Endothelial cell of umbilical vein (primary cell): ENCODE results near the gene DERL3. TPM values are rescaled to one million over a fixed set of nuclear protein-coding genes. Genes with fewer than 3 reads are reported as not detected.

Experiments used
- BruUV-seq: library from RNA; stranded (reverse); fragments of 400-500 nt; replicated peaks from 2 replicates; lab custom pipeline; 2021; lab: Mats Ljungman, UMichigan
- CTCF ChIA-PET: fragments of 300-600, 350-600 bp; sonication (Branson Sonifier 250); formaldehyde crosslinking; loops from one replicate; lab custom pipeline; 2021; ENCODE audit warnings: antibody characterized with exemption, inconsistent platforms; lab: Charles Lee
- POLR2A ChIA-PET: fragments of 300-600, 350-600 bp; sonication (Branson Sonifier 250); formaldehyde crosslinking; loops from one replicate; lab custom pipeline; 2021; ENCODE audit warnings: antibody characterized with exemption, inconsistent platforms; lab: Charles Lee
- DNase-seq: peaks from one replicate; pipeline ENCODE4 v3.0.0-alpha.2; 2011; ENCODE audit warnings: low read depth, low spot score
- FAIRE-seq: peaks from 2 replicates; lab custom pipeline; 2011; peaks lifted over from hg19 to GRCh38; lab: Jason Lieb, UNC
- H2AFZ ChIP-seq: 2 replicates; pipeline ENCODE4 v1.6.0; 2012; ENCODE audit warnings: low read depth, low read length, control low read depth, inconsistent platforms
- H3K27ac ChIP-seq: 2 replicates; pipeline ENCODE4 v1.5.1; 2011; ENCODE audit warnings: low read depth, mild to moderate bottlenecking, control low read depth, low read length, moderate library complexity; ENCODE audit not compliant: insufficient read depth
- H3K27me3 ChIP-seq, 2 experiments: 2 replicates each; pipeline versions ENCODE4 v1.6.0 to v1.6.1; 2011; ENCODE audit warnings: low read length in 2 of 2, mixed read lengths in 1 of 2; ENCODE audit not compliant: control insufficient read depth in 2 of 2, insufficient read depth in 2 of 2
- H3K36me3 ChIP-seq, 2 experiments: 2 replicates in 1 of 2; 3 replicates in 1 of 2; pipeline ENCODE4 v1.5.1; 2011; ENCODE audit warnings: low read length in 2 of 2, mild to moderate bottlenecking in 1 of 2, moderate library complexity in 1 of 2; ENCODE audit not compliant: control insufficient read depth in 2 of 2, insufficient read depth in 2 of 2; ENCODE audit errors: extremely low read depth in 1 of 2
- H3K4me1 ChIP-seq: 3 replicates; pipeline ENCODE4 v1.5.1; 2011; ENCODE audit warnings: mild to moderate bottlenecking, low read length; ENCODE audit not compliant: control insufficient read depth, insufficient read depth; ENCODE audit errors: extremely low read depth
- H3K4me2 ChIP-seq: 2 replicates; pipeline ENCODE4 v1.6.1; 2011; ENCODE audit warnings: low read length, control low read depth, mixed read lengths; ENCODE audit not compliant: insufficient read depth
- H3K4me3 ChIP-seq, 3 experiments: fragments of 200-600 bp in 1 of 3; sonication (generic), shearing (Covaris generic) in 1 of 3; replicated peaks in 1 of 3; 2 replicates each; pipeline ENCODE4 v1.5.1; 2011 to 2016; ENCODE audit warnings: control low read depth in 3 of 3, low read length in 3 of 3, mild to moderate bottlenecking in 2 of 3, inconsistent platforms in 1 of 3, low read depth in 1 of 3, moderate library complexity in 1 of 3; ENCODE audit not compliant: insufficient read depth in 1 of 3
- H3K79me2 ChIP-seq: 2 replicates; pipeline ENCODE4 v1.6.0; 2012; ENCODE audit warnings: low read length, inconsistent platforms; ENCODE audit not compliant: control insufficient read depth, insufficient read depth
- H3K9ac ChIP-seq: replicated peaks from 2 replicates; pipeline ENCODE3; 2011; ENCODE audit warnings: low read length, control low read depth; ENCODE audit not compliant: insufficient read depth; ENCODE audit errors: extremely low read depth
- H3K9me1 ChIP-seq: replicated peaks from 3 replicates; pipeline ENCODE4 v1.6.0; 2011; ENCODE audit warnings: mild to moderate bottlenecking, low read length; ENCODE audit not compliant: control insufficient read depth, insufficient read depth; ENCODE audit errors: extremely low read depth
- H3K9me3 ChIP-seq: replicated peaks from 2 replicates; pipeline ENCODE4 v1.5.1; 2012; ENCODE audit warnings: low read length, inconsistent platforms; ENCODE audit not compliant: control insufficient read depth, insufficient read depth
- H4K20me1 ChIP-seq: replicated peaks from 2 replicates; pipeline ENCODE3; 2011; ENCODE audit warnings: mild to moderate bottlenecking, low read length; ENCODE audit not compliant: control insufficient read depth, insufficient read depth; ENCODE audit errors: extremely low read depth
- CTCF ChIP-seq, 2 donors: IDR thresholded peaks; 1 replicate in 1 of 2; 2 replicates in 1 of 2; pipeline ENCODE4 v1.5.1; 2011; ENCODE audit warnings: low read length in 2 of 2, mild to moderate bottlenecking in 2 of 2, moderate library complexity in 2 of 2, control low read depth in 1 of 2, inconsistent platforms in 1 of 2, low read depth in 1 of 2; ENCODE audit not compliant: insufficient read depth in 1 of 2; ENCODE audit errors: extremely low read depth in 1 of 2
- FOS ChIP-seq: IDR thresholded peaks from 2 replicates; pipeline ENCODE4 v1.6.1; 2011; ENCODE audit warnings: mild to moderate bottlenecking, low read length, moderate library complexity, borderline replicate concordance; ENCODE audit not compliant: insufficient read depth
- JUN ChIP-seq: IDR thresholded peaks from 2 replicates; pipeline ENCODE4 v1.6.1; 2011; ENCODE audit warnings: borderline replicate concordance, low read depth; ENCODE audit not compliant: insufficient read length, insufficient read depth
- MAX ChIP-seq: IDR thresholded peaks from 2 replicates; pipeline ENCODE4 v1.6.1; 2011; ENCODE audit not compliant: insufficient read depth, insufficient read length
- MYC ChIP-seq: IDR thresholded peaks from one replicate; pipeline ENCODE4 v1.6.1; 2011; ENCODE audit warnings: mild to moderate bottlenecking, low read depth, low read length
- POLR2A ChIP-seq: IDR thresholded peaks from 2 replicates; pipeline ENCODE4 v1.6.1; 2012; ENCODE audit warnings: low read depth, mild to moderate bottlenecking, control low read depth, low read length
- POLR2AphosphoS5 ChIP-seq: IDR thresholded peaks from 2 replicates; pipeline ENCODE4 v1.6.1; 2012; ENCODE audit warnings: low read depth, mild to moderate bottlenecking, control low read depth, low read length, moderate library complexity; ENCODE audit not compliant: insufficient read depth
- dilution Hi-C: fragments of 300-500 bp; cut with MboI; formaldehyde crosslinking; loops from one replicate; pipeline ENCODE4 v1.15.0; 2019; ENCODE audit warnings: low sequenced_read_pairs; ENCODE audit not compliant: extremely low pct_ligation_motif_present
- intact Hi-C: fragments of 100-400 bp; cut with micrococcal nuclease; formaldehyde crosslinking; loops from one replicate; pipeline ENCODE4 v1.10.0; 2022
- polyA plus RNA-seq, 4 experiments: library from polyadenylated mRNA; depleted of rRNA in 3 of 4; stranded (reverse) in 3 of 4; unstranded in 1 of 4; fragments of >200 nt; gene quantifications; 2 replicates each; pipeline versions ENCODE4 v1.2.1 to v1.2.3, GENCODE V29; 2011 to 2012; ENCODE audit warnings: missing spikeins in 1 of 4
- total RNA-seq: library from RNA; stranded (reverse); gene quantifications from 2 replicates; pipeline ENCODE4 v1.2.3, GENCODE V29; 2021

DERL3 gene
- total and polyA plus RNA-seq, 2 donors (not counting 3 experiments of a cell fraction or from before 2014, with no cell fraction given), result 3.4 to 3.8 TPM

- no peak overlapping the region for H3K27ac ChIP-seq
Measured at GRCh38 chr22:23790819-23791737, 47.7 kb downstream of the DERL3 start.

More at GRCh38 chr22:23790819-23791737, 47.7 kb downstream of the DERL3 start:
- CTCF ChIA-PET, result interaction anchor here (1.6 kb wide), 1 partner anchor 8 kb away, joined by 6 read pairs; no protein-coding TSS in a partner anchor
- no peak overlapping the region for H3K9ac ChIP-seq
- no peaks in the 10 kb centered on the region for H3K27me3 ChIP-seq
- no peaks in the 10 kb centered on the region for H3K9me1 ChIP-seq
- FAIRE-seq (no peak), DNase-seq (no peak)
- H3K36me3 ChIP-seq, result peaks cover 0 to 20% of the 10 kb centered on the region in 2 experiments
- no TSS peak for BruUV-seq
- H2AFZ ChIP-seq, result no peak overlapping the region
- no peak for TF ChIP-seq POLR2A
- TF ChIP-seq MYC, result no peak
- TF ChIP-seq MAX, result no peak
- no peak for TF ChIP-seq CTCF (IDR thresholded peaks at IDR 0.05; ENCODE audit: extremely low read depth in 1 of 2, insufficient read depth in 1 of 2, low read depth in 1 of 2, low read length in 2 of 2)
- TF ChIP-seq POLR2AphosphoS5, result no peak
- no peak for TF ChIP-seq JUN
- TF ChIP-seq FOS, result no peak
- peaks cover 57% of the 10 kb centered on the region for H3K79me2 ChIP-seq
- intact Hi-C loops, result no loop called here
- no peaks in the 10 kb centered on the region for H3K9me3 ChIP-seq
- no peak overlapping the region for H3K4me2 ChIP-seq
- peaks cover 2% of the 10 kb centered on the region for H4K20me1 ChIP-seq
- peaks cover 13% of the 10 kb centered on the region for H3K4me1 ChIP-seq
- POLR2A ChIA-PET, result no interaction called here
- dilution Hi-C loops, result no loop called here
- no peak overlapping the region for H3K4me3 ChIP-seq
